ENCODE results near the gene PLEKHB2. TPM values are rescaled to one million over a fixed set of nuclear protein-coding genes. Genes with fewer than 3 reads are reported as not detected.
A peak's percentile ranks its signal among the peaks of the same experiment; 100 is the strongest.

The PLEKHB2 gene
- total RNA-seq, 1 experiment from 2014 or later: 139 TPM

GRCh38 chr2:131151398-131151797, 46.3 kb downstream of the PLEKHB2 start:
- ChIA-PET POLR2A (no interaction called here), CTCF (interaction anchor here (0.7 kb wide), 1 partner anchor 33 kb away, joined by 3 read pairs; no protein-coding TSS in a partner anchor)
- no peaks in the 10 kb centered on the region for H3K9me3 Mint-ChIP-seq (ENCODE audit: unreplicated experiment)
- Histone ChIP-seq H3K9me3 (no peaks in the 10 kb centered on the region), H3K27me3 (replicated peaks; ENCODE audit: control insufficient read depth, insufficient read depth, low read length) (no peaks in the 10 kb centered on the region), H3K4me3 (ENCODE audit: low read depth, low read length) (no peak overlapping the region), H3K36me3 (ENCODE audit: control insufficient read depth, insufficient read depth, low read length) (0 out of 2 replicates have a peak, but pooled peaks cover 1% of the 10 kb centered on the region), H3K4me1 (no peaks in the 10 kb centered on the region)
- H3K27ac Mint-ChIP-seq (ENCODE audit: unreplicated experiment): no peak overlapping the region
- no peak for DNase-seq
- H3K36me3 Mint-ChIP-seq (ENCODE audit: insufficient read depth, unreplicated experiment): peaks cover 65% of the 10 kb centered on the region
- BruUV-seq (replicated peaks): no TSS peak
- peaks cover 12% of the 10 kb centered on the region for H3K4me1 Mint-ChIP-seq (ENCODE audit: low read depth, unreplicated experiment)
- H3K27me3 Mint-ChIP-seq (ENCODE audit: insufficient read depth, unreplicated experiment): no peaks in the 10 kb centered on the region
- no peak overlapping the region for H3K4me3 Mint-ChIP-seq (ENCODE audit: unreplicated experiment)
- no peak for TF ChIP-seq CTCF (IDR thresholded peaks at IDR 0.05; ENCODE audit: insufficient read depth in 1 of 2, low read depth in 1 of 2, low read length in 1 of 2, severe bottlenecking in 1 of 2, unreplicated experiment in 1 of 2)
- intact Hi-C loops (cut with micrococcal nuclease; ENCODE audit: unreplicated experiment): loop anchor here (5.0 to 10.0 kb wide), 3 partner anchors 341 to 996 kb away; partner anchors contain the start of genes CCDC74A and MZT2A

GRCh38 chr2:131152074-131152473, 46.9 kb downstream of the PLEKHB2 start:
- Histone ChIP-seq H3K9me3 (no peaks in the 10 kb centered on the region), H3K27me3 (replicated peaks; ENCODE audit: control insufficient read depth, insufficient read depth, low read length) (no peaks in the 10 kb centered on the region), H3K36me3 (ENCODE audit: control insufficient read depth, insufficient read depth, low read length) (0 out of 2 replicates have a peak, but pooled peaks cover 1% of the 10 kb centered on the region), H3K4me3 (ENCODE audit: low read depth, low read length) (no peak overlapping the region), H3K4me1 (no peaks in the 10 kb centered on the region)
- no peak for TF ChIP-seq CTCF (IDR thresholded peaks at IDR 0.05; ENCODE audit: insufficient read depth in 1 of 2, low read depth in 1 of 2, low read length in 1 of 2, severe bottlenecking in 1 of 2, unreplicated experiment in 1 of 2)
- no peaks in the 10 kb centered on the region for H3K27me3 Mint-ChIP-seq (ENCODE audit: insufficient read depth, unreplicated experiment)
- H3K27ac Mint-ChIP-seq (ENCODE audit: unreplicated experiment): peak overlapping the region; percentile 78
- no TSS peak for BruUV-seq (replicated peaks)
- H3K9me3 Mint-ChIP-seq (ENCODE audit: unreplicated experiment): no peaks in the 10 kb centered on the region
- DNase-seq: no peak
- peaks cover 12% of the 10 kb centered on the region for H3K4me1 Mint-ChIP-seq (ENCODE audit: low read depth, unreplicated experiment)
- intact Hi-C loops (cut with micrococcal nuclease; ENCODE audit: unreplicated experiment): loop anchor here (5.0 to 10.0 kb wide), 3 partner anchors 340 to 995 kb away; partner anchors contain the start of genes CCDC74A and MZT2A
- ChIA-PET CTCF (interaction anchor here (0.7 kb wide), 1 partner anchor 34 kb away, joined by 3 read pairs; no protein-coding TSS in a partner anchor), POLR2A (no interaction called here)
- H3K4me3 Mint-ChIP-seq (ENCODE audit: unreplicated experiment): no peak overlapping the region
- H3K36me3 Mint-ChIP-seq (ENCODE audit: insufficient read depth, unreplicated experiment): peaks cover 58% of the 10 kb centered on the region

GRCh38 chr2:131153529-131153928, 48.4 kb downstream of the PLEKHB2 start:
- Histone ChIP-seq H3K9me3 (no peaks in the 10 kb centered on the region), H3K4me3 (ENCODE audit: low read depth, low read length) (no peak overlapping the region), H3K27me3 (replicated peaks; ENCODE audit: control insufficient read depth, insufficient read depth, low read length) (no peaks in the 10 kb centered on the region), H3K36me3 (ENCODE audit: control insufficient read depth, insufficient read depth, low read length) (0 out of 2 replicates have a peak, but pooled peaks cover 1% of the 10 kb centered on the region), H3K4me1 (no peaks in the 10 kb centered on the region)
- no TSS peak for BruUV-seq (replicated peaks)
- no peak overlapping the region for H3K4me3 Mint-ChIP-seq (ENCODE audit: unreplicated experiment)
- no peak overlapping the region for H3K27ac Mint-ChIP-seq (ENCODE audit: unreplicated experiment)
- H3K4me1 Mint-ChIP-seq (ENCODE audit: low read depth, unreplicated experiment): peaks cover 12% of the 10 kb centered on the region
- CTCF ChIA-PET: interaction anchor here (1.1 to 3.0 kb wide), 5 partner anchors 79 to 520 kb away, joined by 3 to 29 read pairs (median 5); no protein-coding TSS in a partner anchor
- no peak for DNase-seq
- POLR2A ChIA-PET: interaction anchor here (0.6 kb wide), 1 partner anchor 241 kb away, joined by 3 read pairs; no protein-coding TSS in a partner anchor
- peaks cover 46% of the 10 kb centered on the region for H3K36me3 Mint-ChIP-seq (ENCODE audit: insufficient read depth, unreplicated experiment)
- intact Hi-C loops (cut with micrococcal nuclease; ENCODE audit: unreplicated experiment): loop anchor here (5.0 to 10.0 kb wide), 3 partner anchors 339 to 994 kb away; partner anchors contain the start of genes CCDC74A and MZT2A
- no peak for TF ChIP-seq CTCF (IDR thresholded peaks at IDR 0.05; ENCODE audit: insufficient read depth in 1 of 2, low read depth in 1 of 2, low read length in 1 of 2, severe bottlenecking in 1 of 2, unreplicated experiment in 1 of 2)
- no peaks in the 10 kb centered on the region for H3K9me3 Mint-ChIP-seq (ENCODE audit: unreplicated experiment)
- H3K27me3 Mint-ChIP-seq (ENCODE audit: insufficient read depth, unreplicated experiment): no peaks in the 10 kb centered on the region
